Stimulated activated CD4-positive, alpha-beta T cell treated with anti-CD3 and anti-CD28 coated beads, Interleukin-4, amount 100 ng/mL, for 48 hours (primary cell): ENCODE data around the gene PTCH1.
A peak's percentile ranks its signal among the peaks of the same experiment; 100 is the strongest.

ENCODE experiments used
- DNase-seq, 2 donors: peaks; one replicate each; pipeline ENCODE4 v3.0.0-alpha.2; 2020; ENCODE audit warnings: low read depth in 2 of 2

PTCH1 gene

DNA sequence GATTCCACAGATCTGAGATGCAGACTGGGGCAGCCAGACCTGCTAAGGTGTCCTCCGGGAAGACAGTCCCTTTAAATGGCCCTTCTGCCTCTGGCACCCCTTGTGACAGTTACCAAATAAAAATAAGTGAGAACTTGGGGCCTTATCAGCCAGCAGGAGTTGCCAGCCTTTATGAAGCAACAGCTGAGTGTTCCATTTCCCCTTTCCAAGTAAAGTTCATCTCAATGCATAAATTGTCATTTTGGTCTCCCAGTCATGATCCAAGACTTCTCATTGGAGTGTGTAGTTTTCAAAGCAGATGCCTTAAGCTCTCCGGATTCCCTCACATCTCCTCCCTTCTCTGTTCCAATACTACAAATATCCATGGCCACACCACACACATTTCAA is 4.1 kb downstream of the PTCH1 start:
- no peak for DNase-seq

DNA sequence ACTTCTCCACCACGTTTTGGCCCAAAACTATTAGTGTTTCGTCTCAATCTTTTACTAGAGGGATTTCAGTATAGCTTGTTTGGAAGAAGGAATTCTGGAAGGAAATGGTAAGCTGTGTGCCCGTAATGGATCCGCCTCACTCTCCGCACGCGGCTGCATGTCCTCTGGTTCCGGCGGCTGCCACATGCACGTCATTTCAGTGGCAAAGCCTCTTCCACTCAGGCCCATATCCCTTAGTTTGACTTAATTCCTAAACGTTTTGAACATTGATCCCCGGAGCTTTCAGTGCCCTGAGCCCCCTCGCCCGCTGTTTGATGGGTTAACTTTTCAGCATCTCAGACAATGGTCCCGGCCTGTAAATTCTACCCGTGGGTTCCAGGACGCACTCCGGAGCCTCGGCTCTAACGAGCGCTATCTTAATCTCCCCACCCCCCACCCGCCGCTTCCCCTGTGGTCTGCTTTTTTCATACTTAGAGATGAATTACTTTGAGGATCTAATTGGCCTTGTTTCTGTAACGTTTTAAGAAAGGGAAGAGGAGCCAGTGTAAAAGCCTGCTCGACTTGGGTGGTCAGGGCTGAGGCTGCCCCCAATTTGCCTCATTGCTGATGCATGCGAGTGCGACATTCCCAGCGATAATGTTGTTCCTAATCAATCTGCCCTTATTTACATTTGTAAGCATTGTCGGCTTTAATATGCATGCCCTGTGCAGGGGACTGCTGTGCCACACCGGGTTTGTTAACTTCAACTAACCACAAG is 4.6 kb downstream of the PTCH1 start:
- DNase-seq = no peak

DNA sequence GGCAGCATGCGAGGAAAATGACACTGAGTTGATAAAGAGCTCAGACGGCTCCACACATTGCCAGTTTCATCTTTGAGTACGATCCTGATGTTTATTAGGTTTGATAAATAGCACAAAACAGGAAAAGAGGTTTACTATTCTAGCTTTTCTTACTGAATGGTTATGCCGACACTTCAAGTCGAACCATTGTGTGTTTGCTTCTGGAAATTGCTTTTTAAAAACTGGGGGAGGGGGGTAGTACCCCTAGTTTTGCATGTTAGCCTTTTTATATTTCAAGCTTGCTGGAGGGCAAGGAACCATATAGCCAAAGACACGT is 5.2 kb downstream of the PTCH1 start:
- DNase-seq = no peak

DNA sequence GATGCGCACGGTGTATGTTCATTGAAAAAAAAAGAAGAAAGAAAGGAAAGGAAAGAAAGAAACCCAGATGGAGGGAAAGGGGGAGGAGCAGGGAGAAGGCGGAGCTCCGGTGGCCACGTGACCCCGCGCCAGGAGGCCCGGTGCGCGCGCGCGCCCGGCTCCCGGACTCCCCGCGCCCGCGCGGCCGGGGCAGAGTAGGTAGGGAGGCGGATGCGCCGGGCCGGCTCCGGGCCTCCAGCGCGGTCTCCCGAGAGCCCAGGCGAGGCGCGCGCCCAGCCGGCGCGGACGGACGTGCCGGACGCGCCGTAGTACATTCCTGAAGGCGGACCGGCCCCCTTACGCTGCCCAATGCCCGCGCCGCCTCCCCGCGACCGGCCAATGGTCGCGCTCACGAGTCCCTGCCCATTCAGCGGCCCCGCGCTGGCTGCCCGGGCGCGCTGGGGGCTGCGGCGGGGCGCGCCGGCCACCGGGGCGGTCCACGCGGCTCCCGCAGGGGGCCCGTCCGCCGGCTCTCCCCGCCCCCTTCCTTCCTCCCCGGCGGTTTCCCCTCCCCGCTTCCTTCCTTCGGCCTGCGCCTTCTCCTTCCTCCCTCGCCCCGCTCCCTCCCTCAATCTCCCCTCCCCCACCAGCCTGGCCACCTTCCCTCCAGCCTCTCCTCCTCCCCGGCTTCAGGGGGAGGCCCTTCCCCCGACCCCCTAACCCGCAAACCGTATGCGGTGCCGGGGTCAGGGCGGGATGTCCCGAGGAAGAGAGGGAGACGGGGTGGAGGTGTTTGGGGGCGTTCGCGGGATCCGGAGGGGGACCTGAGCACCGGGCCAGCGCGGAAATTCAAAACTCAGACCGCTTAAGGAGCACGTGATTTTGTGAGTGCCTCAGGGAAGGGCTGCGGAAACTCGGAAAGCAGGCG is 5.8 kb downstream of the PTCH1 start:
- peak; percentile 73 to 83 for DNase-seq

DNA sequence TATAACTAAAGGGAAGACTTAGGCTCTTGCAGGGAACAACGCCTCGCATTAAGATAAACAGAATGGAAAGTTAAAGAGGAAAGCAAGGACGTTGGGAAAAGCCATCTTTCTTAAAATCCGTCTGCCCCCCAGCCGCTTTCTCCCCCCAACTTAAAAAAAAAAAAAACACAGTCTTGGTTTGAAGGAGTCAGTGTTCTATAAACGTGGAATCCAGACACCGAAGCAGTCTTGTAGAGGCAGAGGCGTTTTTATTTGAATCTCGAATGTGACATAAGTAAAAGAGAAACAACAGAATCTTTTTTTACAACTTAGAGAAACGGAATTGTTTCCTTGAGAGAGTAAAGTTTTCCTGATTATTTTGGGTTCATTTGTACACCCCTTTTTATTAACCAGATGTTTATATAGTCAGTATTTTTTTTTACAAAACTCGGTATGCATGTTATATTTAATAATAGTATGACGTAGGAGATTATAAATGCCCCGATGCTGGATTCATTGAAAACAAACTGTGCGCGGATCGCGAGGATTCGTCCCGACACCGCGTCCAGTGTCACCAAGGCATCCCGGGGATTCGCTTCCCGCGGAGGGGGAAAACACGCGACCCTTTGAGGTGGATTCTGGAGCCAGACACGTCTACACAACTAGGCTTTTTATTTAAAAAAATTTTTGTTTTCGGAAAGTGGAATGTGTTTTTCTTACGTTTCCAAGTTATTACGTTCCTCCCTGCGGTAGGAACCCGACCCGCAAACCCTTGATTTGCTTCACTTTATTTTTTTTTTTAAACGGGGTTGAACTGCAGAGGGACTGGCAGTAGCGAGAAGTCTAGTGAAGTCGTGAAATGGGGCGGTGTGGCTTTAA is 6.7 kb downstream of the PTCH1 start:
- no peak for DNase-seq

DNA sequence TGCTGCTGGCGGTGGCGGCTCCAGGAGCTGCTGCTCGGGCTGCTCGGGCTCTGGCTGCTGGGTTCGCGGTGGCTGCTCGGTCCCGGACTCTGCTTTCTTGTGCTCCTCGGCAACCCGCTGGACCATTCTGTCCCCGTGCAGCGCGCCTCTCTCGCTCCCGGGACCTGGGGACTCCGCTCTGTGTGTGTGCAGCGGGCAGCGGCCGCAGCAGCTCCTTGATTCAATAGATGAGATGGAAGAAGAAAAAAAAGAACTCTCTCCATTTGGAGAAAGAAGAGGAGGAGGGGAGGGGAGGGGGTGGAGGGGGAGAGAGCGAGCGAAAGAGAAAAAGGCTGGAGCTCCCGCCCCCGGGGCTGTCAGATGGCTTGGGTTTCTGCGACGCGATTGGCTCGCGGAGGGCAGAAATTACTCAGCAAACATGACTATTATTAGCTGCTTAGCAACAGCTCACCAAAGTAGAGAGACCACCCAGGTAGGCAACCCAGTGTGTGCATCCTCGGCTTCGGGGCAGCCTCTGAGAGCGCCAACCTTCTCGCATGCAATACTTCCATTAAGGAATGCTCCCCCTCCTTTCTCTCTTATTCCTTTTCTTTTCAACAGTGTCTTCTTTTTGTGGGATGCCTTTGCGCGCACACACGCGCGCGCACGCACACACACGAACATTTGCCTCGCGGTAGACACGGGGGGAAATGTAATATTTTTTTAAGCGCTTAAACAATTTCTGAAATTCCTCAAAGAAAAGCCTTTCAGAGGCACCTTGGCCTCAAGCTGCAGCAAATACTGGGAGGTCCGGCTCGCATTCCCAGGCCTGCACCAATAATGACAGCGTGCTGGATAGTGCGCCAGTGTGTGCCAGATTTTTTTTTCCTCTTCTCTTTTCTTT is 7.6 kb downstream of the PTCH1 start:
- DNase-seq = peak in 1 of 2 donors; percentile 56

DNA sequence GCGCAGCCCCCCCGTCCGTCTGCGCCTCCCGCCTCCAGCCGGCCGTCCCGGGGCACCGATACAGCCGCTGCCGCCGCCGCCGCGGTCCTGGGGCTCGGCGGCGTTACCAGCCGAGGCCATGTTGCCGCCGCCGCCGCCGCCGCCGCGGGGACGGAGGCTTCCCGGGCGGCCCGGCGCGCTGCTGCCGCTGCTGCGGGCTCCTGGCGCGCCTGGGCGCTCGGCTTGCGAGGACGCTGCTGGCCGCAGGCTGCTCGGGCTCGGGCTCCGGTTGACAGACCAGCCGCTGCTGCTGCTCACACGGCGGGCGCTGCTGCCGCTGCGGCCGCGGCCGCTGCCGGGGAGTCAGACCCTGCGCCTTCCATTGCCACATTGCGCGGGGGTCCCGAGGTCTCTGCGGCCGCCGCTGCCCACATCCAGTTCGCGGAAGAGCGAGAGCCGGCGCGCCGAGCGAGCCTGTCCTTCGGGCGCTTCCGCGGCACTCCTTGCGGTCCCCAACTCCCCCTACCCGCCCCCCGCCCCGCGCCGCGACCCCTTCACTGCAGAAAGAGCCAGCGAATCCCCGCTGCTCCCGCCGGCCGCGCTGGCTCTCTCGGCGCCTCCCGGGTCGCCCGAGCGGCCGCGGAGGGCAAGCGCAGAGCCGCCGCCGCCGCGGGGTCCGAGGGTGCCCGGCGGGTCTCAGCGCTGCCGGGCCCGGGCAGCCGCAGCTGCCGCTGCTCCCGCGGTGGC is 8.4 kb downstream of the PTCH1 start:
- no peak for DNase-seq

DNA sequence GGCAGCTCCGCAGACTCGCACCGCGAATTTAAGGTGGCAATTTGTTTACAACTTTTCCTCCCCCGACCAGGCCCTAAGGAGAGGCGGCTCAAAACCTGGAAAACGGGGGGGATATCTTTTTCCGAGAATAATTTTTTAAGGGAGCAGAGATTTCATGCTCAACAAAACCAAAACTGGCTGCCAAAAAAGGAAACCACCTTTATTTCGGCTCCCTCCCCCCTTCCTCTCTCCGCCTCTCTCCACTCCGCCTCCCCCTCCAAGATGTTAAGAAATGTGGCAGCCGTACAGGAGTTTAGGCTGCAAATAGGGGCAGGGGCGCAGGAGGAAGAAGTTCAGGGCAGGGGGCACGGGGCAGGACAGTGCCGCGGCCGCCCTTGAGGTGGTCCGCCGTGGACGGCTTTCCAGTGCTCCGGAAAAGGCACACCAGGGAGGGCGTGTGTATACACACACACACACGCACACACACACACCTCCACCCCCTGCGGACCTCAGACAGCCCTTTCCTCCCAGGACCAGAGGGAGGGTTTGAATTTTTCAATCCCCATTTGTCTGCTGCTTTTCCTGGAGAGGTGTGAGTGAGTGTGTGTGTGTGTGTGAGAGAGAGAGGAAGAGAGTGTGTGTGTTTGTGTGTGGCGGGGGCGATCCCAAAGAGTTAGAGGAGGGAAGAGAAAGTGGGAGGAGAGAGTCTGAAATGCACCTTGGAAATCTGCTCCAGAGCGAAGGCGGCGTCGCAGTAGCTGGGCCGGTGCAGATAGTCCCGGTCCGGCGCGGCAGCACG is 9.1 kb downstream of the PTCH1 start:
- peak in 1 of 2 donors; percentile 16 for DNase-seq

DNA sequence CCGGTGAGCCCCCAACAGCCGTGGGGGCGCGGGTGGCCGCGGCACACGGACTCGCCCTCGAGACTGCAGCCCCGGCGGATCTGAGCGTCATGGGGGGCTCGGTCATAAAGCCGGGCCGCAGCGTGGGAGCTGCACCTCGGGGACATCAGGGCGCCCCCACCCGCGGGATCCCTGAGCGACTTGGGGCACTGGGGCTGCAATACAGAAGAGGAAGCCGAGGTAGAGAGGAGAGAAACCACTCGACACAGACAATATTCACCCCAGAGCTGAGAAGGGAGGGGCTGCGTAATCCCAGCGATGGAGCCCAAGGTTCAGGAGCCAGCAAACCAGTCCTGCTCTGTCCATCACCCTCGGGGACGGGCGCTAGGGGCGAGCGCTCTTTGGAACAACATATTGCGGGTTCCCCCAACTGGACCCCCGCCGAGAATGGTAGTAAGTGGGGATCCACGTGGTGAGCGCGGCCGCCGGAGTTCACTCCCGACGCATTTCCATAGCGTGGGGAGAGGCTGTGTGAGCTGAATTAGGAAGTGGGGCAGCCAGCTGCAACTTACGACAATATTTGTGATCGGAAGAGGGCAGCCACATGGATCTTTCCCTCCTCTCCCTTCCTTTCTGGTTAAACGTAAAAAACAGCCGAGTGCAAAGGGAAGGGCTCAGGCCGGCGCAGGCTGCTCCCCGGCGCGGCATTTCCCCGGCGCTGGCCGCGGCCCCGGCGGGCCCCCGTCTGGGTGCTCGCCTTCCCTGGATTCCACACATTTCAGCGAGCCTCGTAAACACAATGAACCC is 9.9 kb downstream of the PTCH1 start:
- no peak for DNase-seq

DNA sequence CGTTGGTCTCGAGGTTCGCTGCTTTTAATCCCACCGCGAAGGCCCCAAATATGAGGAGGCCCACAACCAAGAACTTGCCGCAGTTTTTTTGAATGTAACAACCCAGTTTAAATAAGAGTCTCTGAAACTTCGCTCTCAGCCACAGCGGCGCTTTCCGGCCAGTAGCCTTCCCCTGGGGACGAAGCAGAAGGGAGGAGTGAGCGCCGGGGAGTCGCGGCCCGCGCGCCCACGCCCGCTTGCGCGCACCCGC is 10.4 kb downstream of the PTCH1 start:
- no peak for DNase-seq

DNA sequence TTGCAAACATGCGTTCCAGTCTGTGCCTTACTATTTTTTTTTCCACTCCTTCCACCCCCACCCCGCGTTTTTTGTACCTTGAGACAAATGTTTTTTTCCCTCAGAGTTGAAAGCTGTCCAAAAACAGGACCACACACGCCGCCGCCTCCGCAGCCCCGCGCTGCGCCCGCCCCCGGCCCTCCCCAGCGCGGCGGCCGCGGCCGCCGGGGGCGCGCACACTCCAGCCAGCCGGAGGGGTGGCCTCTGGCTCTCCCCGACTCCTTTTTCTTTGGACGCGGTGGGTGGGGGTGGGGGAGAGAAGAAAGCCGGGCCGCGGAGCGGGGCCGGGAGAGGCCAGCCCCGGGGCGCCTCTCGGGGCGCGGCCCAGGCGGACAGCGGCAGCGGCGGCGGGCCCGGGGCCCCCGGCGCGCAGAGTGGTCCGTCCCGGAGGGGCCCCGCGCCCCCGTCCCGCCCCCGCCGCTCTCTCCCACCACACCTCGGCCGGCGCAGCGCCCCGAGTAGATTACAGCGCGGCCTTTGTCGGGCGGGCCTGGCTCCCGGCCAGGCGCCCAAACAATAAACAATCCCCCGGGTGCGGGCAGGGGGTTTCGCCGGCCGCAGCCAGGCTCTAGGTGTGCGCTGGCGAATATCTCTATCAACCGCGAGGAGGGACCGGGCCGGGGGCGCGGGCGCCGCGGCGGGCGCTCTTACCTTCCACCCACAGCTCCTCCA is 10.9 kb downstream of the PTCH1 start:
- DNase-seq = peak in 1 of 2 donors; percentile 10

DNA sequence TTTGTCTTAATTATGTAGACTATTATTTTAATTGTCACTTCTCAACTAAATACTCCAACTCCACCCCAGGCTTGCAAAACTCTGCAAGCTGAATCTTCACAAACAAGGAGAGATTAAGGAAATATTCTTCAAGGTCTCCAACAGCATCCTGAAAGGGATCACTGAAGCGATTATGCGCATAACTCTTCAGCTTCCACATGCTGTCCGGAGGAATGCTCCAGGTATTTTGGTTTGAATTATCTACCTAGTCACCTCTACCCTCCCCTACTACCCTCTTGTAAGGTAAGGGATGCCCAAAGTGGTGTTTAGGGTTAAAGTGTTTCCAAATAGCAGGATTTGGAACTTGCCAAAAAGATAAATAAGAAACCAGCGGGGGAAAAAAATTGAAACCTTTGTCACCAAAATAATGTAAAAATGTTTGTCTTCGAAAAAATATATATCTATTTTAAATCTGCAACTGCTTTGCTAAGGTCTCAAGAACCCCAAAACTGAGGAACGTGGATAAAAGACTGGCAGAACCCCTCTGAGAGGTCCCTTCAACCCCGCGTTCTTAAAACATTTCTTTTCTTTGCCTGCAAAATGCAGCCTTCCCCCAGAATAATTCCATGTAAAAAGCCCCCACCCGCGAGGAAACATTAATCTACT is 11.6 kb downstream of the PTCH1 start:
- no peak for DNase-seq

DNA sequence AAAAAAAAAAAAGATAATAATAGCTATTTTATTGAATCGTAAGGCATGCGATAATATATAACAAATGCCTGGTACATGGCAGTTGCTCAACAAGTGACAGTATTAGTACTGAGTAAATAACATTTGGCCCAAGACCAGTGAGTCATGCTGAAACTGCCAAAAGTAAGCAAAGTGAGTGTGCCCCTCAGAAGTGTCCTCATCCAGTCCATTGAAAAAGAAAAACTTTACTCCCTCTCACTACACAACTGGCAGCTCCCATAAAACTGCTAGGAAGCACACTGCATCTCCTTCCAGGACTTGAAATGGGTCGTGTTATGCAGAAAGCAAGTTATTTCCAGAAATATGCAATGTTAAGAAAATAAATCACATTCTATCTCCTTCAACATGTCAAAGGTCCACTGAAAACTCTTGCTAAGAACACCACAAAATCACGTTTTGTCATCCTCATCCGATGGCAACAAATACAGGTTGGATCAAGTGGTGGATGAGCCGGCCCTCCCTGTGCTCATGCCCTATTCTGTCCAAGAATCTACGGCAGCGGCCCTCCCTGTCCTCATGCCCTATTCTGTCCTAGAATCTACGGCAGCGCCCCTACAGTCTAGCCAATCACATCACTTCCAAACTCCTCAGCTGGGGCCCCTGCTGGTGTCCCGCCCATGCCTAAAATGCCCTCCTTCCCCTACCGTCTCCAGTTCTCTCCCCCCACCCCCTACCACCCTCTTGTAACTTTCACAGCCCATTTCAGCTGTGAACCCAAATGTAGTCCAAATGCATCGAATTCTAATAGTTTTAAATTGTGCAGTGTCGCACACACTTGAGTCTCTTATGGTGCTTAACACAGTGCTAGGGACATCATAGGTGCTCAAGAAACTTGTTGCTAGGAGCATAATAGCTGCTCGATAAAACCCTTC is 12.5 kb downstream of the PTCH1 start:
- DNase-seq = no peak

DNA sequence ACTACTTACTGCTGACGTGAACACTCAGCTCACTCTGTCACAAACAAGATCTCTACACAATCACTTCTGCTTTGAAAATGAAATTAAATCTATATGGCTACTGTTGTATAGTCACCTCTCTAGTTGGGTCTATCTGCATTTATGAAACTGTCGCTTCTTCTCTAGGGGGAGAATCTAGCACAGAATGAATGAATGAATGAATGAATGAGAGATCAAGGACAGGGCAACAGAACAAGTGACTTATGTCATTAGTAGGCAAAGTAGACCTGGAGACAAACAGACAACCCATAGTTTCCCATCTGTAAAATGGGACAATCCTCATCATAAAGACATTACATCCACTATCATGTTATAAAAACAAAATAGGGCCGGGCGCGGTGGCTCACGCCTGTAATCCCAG is 13.4 kb downstream of the PTCH1 start:
- DNase-seq = no peak

DNA sequence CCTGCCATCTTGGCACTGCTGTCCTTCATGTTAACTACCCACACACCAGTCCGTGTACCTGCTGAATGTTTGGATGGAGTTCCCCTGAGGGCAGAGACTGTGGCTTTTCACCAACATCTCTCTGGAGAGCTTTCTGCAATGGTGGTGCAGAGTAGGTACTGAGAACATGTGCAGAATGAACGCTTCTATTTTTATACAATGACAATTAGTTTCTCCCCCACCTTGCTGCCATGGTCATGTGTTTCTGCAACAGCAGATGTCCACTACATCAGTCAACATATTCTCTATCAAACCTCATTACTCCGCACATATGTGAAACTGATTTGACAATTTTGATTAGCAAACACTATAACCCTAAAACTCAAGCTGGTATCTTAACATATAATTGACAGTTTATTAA is 14.5 kb downstream of the PTCH1 start:
- no peak for DNase-seq

DNA sequence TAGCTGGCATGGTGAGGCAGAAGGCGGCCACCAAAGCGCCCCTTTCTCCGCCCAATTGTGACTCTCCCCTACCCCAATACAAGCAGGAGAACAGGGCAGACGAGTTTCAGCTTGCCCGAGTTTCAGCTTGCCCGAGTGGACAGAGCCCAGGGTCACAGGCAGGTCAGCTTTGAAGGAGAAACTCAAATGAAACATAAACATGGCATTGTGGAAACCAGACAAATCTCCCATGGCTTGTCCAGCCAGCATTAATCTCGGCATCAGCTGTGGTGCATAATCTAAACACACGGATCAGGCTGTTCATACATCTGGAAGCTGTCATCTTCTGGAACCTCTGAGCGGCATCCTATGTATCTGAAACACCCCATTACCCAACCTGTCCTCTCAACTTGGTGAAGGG is 16.9 kb downstream of the PTCH1 start:
- DNase-seq = no peak

DNA sequence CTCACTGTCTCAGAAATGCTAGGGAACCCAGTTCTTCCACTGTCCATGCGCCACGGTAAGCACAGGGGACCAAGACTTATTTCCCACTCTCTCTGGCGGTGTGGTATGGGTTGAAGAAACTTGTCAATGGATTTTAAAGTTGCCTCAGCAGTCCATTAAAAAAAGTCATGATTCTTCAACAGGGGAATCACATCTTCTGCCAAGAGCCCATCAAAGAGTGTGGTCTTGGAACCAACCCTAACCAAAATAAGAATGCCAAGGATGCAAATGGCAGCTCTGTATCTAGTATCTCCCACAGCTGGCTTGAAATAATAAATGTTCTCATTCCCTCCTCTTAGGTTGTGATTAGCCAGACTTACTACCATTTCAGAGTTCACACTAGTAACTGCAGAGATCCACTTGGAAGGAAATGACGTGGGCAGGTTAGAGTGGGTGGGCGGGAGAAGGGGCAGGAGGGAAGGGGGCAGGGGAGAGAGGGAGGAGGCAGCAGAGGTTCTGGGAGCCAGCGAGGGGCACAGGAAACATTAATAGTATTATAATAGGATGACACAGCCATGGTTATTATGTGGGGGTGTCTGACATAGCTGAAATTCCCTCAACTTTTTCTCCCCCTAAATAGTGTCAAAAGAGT is 17.6 kb downstream of the PTCH1 start:
- DNase-seq = no peak
